Neural cell (in vitro differentiated cells): Measurements from ENCODE around the gene SCAP. TPM values are rescaled to one million over a fixed set of nuclear protein-coding genes. Genes with fewer than 3 reads are reported as not detected.

Experiments used
- H2AFZ ChIP-seq: fragments of 200-600, 300-800 bp; sonication (generic), shearing (Covaris generic); 2 replicates; pipeline ENCODE4 v1.6.0; 2014; ENCODE audit warnings: low read depth, mild to moderate bottlenecking, antibody characterized with exemption, low read length, moderate library complexity
- H3F3A ChIP-seq: fragments of 200-600 bp; shearing (Covaris generic); 2 replicates; pipeline ENCODE4 v1.6.1; 2016; ENCODE audit warnings: mild to moderate bottlenecking, moderate library complexity, mixed read lengths, antibody characterized with exemption, low read length; ENCODE audit not compliant: insufficient read depth, poor library complexity, severe bottlenecking
- H3K27ac ChIP-seq: fragments of 200-600, 300-800 bp; sonication (generic), shearing (Covaris generic); 2 replicates; pipeline ENCODE4 v1.5.1; 2014; ENCODE audit warnings: mild to moderate bottlenecking, low read length, moderate library complexity
- H3K27me3 ChIP-seq: fragments of 300-800, 200-600 bp; sonication (generic), shearing (Covaris generic); 2 replicates; pipeline ENCODE4 v1.6.0; 2014; ENCODE audit warnings: mild to moderate bottlenecking, low read depth, low read length, moderate library complexity; ENCODE audit not compliant: insufficient read depth
- H3K36me3 ChIP-seq: fragments of 300-800, 200-600 bp; sonication (generic), shearing (Covaris generic); 2 replicates; pipeline ENCODE4 v1.5.1; 2014; ENCODE audit warnings: mild to moderate bottlenecking, antibody characterized with exemption, low read length, moderate library complexity; ENCODE audit not compliant: insufficient read depth
- H3K4me2 ChIP-seq: fragments of 300-800, 200-600 bp; sonication (generic), shearing (Covaris generic); 2 replicates; pipeline ENCODE4 v1.6.0; 2014; ENCODE audit warnings: mild to moderate bottlenecking, low read length
- H3K4me3 ChIP-seq: fragments of 300-800, 200-600 bp; sonication (generic), shearing (Covaris generic); 2 replicates; pipeline ENCODE4 v1.5.1; 2014; ENCODE audit warnings: mild to moderate bottlenecking, low read length, moderate library complexity
- H3K79me2 ChIP-seq: fragments of 200-600 bp; shearing (Covaris generic); replicated peaks from 2 replicates; pipeline ENCODE4 v1.6.0; 2014; ENCODE audit warnings: mild to moderate bottlenecking, low read length, moderate library complexity; ENCODE audit not compliant: insufficient read depth
- H3K9ac ChIP-seq: fragments of 300-800, 200-600 bp; sonication (generic), shearing (Covaris generic); 2 replicates; pipeline ENCODE4 v1.6.1; 2016; ENCODE audit warnings: mild to moderate bottlenecking, low read length, mixed read lengths
- H3K9me2 ChIP-seq: fragments of 200-600 bp; shearing (Covaris generic); 2 replicates; pipeline ENCODE4 v1.6.1; 2016; ENCODE audit warnings: mild to moderate bottlenecking, low read length, mixed read lengths; ENCODE audit not compliant: insufficient read depth
- H3K9me3 ChIP-seq: fragments of 200-600, 300-800 bp; sonication (generic), shearing (Covaris generic); 2 replicates; pipeline ENCODE4 v1.6.1; 2016; ENCODE audit warnings: mild to moderate bottlenecking, mixed run types, low read length, moderate library complexity, mixed read lengths
- H4K20me1 ChIP-seq: fragments of 200-600 bp; shearing (Covaris generic); 2 replicates; pipeline ENCODE4 v1.6.1; 2016; ENCODE audit warnings: mild to moderate bottlenecking, mixed run types; ENCODE audit not compliant: insufficient read depth
- EP300 ChIP-seq: fragments of 450-650 bp; conservative IDR thresholded peaks from 2 replicates; pipeline ENCODE4 v1.6.1; 2014; ENCODE audit warnings: antibody characterized with exemption, mild to moderate bottlenecking, moderate library complexity; ENCODE audit not compliant: poor library complexity, severe bottlenecking
- EZH2 ChIP-seq: fragments of 200-600, 300-800 bp; shearing (Covaris generic), sonication (generic); IDR thresholded peaks from 2 replicates; pipeline ENCODE4 v1.6.1; 2014; ENCODE audit warnings: antibody characterized with exemption, low read length, borderline replicate concordance, mild to moderate bottlenecking; ENCODE audit not compliant: insufficient read depth, poor library complexity, severe bottlenecking
- MXI1 ChIP-seq: fragments of 450-650 bp; conservative IDR thresholded peaks from 2 replicates; pipeline ENCODE4 v1.6.1; 2014; ENCODE audit warnings: antibody characterized with exemption, mild to moderate bottlenecking; ENCODE audit not compliant: poor library complexity, severe bottlenecking
- POLR2AphosphoS5 ChIP-seq: IDR thresholded peaks from 2 replicates; pipeline ENCODE4 v1.6.1; 2012
- RAD21 ChIP-seq: fragments of 450-650 bp; conservative IDR thresholded peaks from 2 replicates; pipeline ENCODE4 v1.6.1; 2014; ENCODE audit warnings: antibody characterized with exemption, mild to moderate bottlenecking, moderate library complexity
- SMC3 ChIP-seq: fragments of 450-650 bp; conservative IDR thresholded peaks from 2 replicates; pipeline ENCODE4 v1.6.1; 2014; ENCODE audit warnings: antibody characterized with exemption, mild to moderate bottlenecking, moderate library complexity; ENCODE audit not compliant: poor library complexity
- TAF1 ChIP-seq: IDR thresholded peaks from 2 replicates; pipeline ENCODE4 v1.6.1; 2012; ENCODE audit warnings: low read depth
- polyA plus RNA-seq: library from polyadenylated mRNA; depleted of rRNA; stranded (reverse); fragments of >200 nt; gene quantifications from 2 replicates; pipeline ENCODE4 v1.2.3, GENCODE V29; 2014
- TF ChIP-seq, protein P1 (sequence below): IDR thresholded peaks from 2 replicates; pipeline ENCODE4 v1.6.1; 2012; ENCODE audit warnings: borderline replicate concordance
- TF ChIP-seq, protein P2 (sequence below): fragments of 450-650 bp; IDR thresholded peaks from 2 replicates; pipeline ENCODE4 v1.5.1; 2014; ENCODE audit warnings: antibody characterized with exemption, mild to moderate bottlenecking, moderate library complexity; ENCODE audit not compliant: poor library complexity, severe bottlenecking

Gene SCAP
- polyA plus RNA-seq, 1 donor from 2014 or later: 58.0 TPM

DNA sequence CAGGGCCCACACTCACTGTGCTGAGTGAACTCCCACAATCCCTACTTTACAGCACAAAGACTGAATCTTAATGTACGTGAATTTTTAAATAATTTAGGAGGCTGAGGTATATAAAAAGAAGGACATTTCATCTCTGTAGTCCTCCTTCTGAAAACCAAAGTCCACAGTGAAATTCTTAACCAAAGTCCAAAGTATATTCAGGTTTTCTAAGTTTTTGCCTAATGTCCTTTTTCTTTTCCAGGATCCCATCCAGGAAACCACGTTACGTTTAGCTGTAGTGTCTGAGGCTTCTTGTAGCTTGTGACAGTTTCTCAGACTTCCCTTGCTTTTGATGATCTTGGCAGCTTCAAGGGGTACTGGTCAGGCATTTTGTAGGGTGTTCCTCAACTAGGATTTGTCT, 44.5 kb downstream of the SCAP start:
- Histone ChIP-seq H3K9ac (no peak overlapping the region), H3K27me3 (no peaks in the 10 kb centered on the region), H3K36me3 (no peaks in the 10 kb centered on the region), H3K79me2 (no peaks in the 10 kb centered on the region), H3F3A (no peaks in the 10 kb centered on the region), H3K9me3 (no peaks in the 10 kb centered on the region), H3K4me3 (no peak overlapping the region), H3K9me2 (no peaks in the 10 kb centered on the region), H3K4me2 (no peak overlapping the region), H3K27ac (no peak overlapping the region), H4K20me1 (no peaks in the 10 kb centered on the region), H2AFZ (no peak overlapping the region)
- TF ChIP-seq RAD21 (no peak), SMC3 (no peak), MXI1 (no peak), EZH2 (no peak)
- TF ChIP-seq, protein P1, sequence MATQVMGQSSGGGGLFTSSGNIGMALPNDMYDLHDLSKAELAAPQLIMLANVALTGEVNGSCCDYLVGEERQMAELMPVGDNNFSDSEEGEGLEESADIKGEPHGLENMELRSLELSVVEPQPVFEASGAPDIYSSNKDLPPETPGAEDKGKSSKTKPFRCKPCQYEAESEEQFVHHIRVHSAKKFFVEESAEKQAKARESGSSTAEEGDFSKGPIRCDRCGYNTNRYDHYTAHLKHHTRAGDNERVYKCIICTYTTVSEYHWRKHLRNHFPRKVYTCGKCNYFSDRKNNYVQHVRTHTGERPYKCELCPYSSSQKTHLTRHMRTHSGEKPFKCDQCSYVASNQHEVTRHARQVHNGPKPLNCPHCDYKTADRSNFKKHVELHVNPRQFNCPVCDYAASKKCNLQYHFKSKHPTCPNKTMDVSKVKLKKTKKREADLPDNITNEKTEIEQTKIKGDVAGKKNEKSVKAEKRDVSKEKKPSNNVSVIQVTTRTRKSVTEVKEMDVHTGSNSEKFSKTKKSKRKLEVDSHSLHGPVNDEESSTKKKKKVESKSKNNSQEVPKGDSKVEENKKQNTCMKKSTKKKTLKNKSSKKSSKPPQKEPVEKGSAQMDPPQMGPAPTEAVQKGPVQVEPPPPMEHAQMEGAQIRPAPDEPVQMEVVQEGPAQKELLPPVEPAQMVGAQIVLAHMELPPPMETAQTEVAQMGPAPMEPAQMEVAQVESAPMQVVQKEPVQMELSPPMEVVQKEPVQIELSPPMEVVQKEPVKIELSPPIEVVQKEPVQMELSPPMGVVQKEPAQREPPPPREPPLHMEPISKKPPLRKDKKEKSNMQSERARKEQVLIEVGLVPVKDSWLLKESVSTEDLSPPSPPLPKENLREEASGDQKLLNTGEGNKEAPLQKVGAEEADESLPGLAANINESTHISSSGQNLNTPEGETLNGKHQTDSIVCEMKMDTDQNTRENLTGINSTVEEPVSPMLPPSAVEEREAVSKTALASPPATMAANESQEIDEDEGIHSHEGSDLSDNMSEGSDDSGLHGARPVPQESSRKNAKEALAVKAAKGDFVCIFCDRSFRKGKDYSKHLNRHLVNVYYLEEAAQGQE: no peak

DNA sequence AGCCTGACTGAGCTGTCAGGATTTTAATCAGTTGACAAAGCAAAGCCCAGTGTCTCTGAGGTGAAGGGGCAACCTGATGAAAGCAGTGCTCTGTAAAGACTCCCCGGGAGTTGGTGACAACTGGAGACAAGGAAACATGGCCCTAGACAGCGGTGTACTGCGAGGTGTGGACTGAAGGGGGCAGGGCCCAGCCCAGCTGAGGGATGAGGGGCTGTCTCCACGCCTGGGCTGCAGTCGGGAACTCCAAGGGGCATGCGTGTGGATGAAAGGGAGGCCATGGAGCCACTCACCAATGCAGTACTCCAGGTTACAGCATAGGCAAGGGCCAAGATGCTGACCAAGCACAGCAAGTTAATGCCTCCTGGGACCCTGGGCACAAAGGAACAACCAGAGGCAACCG, 45.1 kb downstream of the SCAP start:
- Histone ChIP-seq H3K4me3 (no peak overlapping the region), H3K9me3 (no peaks in the 10 kb centered on the region), H3K4me2 (no peak overlapping the region), H3K79me2 (no peaks in the 10 kb centered on the region), H3K9ac (no peak overlapping the region), H3K27me3 (no peaks in the 10 kb centered on the region), H3K27ac (no peak overlapping the region), H2AFZ (no peak overlapping the region), H3F3A (no peaks in the 10 kb centered on the region), H4K20me1 (no peaks in the 10 kb centered on the region), H3K36me3 (no peaks in the 10 kb centered on the region), H3K9me2 (no peaks in the 10 kb centered on the region)
- no peak for TF ChIP-seq EP300
- TF ChIP-seq MXI1: no peak
- TF ChIP-seq, protein P1: no peak
- TF ChIP-seq, protein P2, sequence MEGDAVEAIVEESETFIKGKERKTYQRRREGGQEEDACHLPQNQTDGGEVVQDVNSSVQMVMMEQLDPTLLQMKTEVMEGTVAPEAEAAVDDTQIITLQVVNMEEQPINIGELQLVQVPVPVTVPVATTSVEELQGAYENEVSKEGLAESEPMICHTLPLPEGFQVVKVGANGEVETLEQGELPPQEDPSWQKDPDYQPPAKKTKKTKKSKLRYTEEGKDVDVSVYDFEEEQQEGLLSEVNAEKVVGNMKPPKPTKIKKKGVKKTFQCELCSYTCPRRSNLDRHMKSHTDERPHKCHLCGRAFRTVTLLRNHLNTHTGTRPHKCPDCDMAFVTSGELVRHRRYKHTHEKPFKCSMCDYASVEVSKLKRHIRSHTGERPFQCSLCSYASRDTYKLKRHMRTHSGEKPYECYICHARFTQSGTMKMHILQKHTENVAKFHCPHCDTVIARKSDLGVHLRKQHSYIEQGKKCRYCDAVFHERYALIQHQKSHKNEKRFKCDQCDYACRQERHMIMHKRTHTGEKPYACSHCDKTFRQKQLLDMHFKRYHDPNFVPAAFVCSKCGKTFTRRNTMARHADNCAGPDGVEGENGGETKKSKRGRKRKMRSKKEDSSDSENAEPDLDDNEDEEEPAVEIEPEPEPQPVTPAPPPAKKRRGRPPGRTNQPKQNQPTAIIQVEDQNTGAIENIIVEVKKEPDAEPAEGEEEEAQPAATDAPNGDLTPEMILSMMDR: no peak
- no peak for TF ChIP-seq RAD21
- no peak for TF ChIP-seq TAF1
- no peak for TF ChIP-seq POLR2AphosphoS5
- TF ChIP-seq SMC3: no peak
- no peak for TF ChIP-seq EZH2
